Lung (tissue), 12 donors: ENCODE measurements around the gene KCNMA1. TPM values are rescaled to one million over a fixed set of nuclear protein-coding genes. Genes with fewer than 3 reads are reported as not detected.

Source experiments
- ATAC-seq: fragments of 200-7000 bp; cut with Tn5 transposase; one replicate; pipeline ENCODE4 v1.9.1; 2020; ENCODE audit warnings: moderate number of reproducible peaks; ENCODE audit not compliant: insufficient read depth, low FRiP score
- DNase-seq, 3 donors: peaks; one replicate each; pipeline ENCODE4 v3.0.0-alpha.2; 2013 to 2017
- H3K27ac ChIP-seq, 2 donors: one replicate each; pipeline ENCODE4 v1.5.1; 2013; ENCODE audit warnings: mild to moderate bottlenecking in 2 of 2, moderate library complexity in 2 of 2, control low read depth in 1 of 2, inconsistent platforms in 1 of 2, low read depth in 1 of 2, low read length in 1 of 2
- H3K27me3 ChIP-seq, 3 donors: one replicate each; pipeline ENCODE4 v1.5.1; 2013; ENCODE audit warnings: low read length in 2 of 3; ENCODE audit not compliant: control insufficient read depth in 3 of 3, insufficient read depth in 3 of 3
- H3K36me3 ChIP-seq, 4 donors: one replicate each; pipeline ENCODE4 v1.5.1; 2013; ENCODE audit warnings: low read length in 4 of 4, mild to moderate bottlenecking in 1 of 4, moderate library complexity in 1 of 4; ENCODE audit not compliant: control insufficient read depth in 4 of 4, insufficient read depth in 4 of 4
- H3K4me1 ChIP-seq, 5 donors: one replicate each; pipeline ENCODE4 v1.5.1; 2013; ENCODE audit warnings: low read length in 5 of 5, mild to moderate bottlenecking in 2 of 5, moderate library complexity in 1 of 5; ENCODE audit not compliant: control insufficient read depth in 5 of 5, insufficient read depth in 5 of 5
- H3K4me3 ChIP-seq: one replicate; pipeline ENCODE4 v1.5.1; 2013; ENCODE audit warnings: mild to moderate bottlenecking, control low read depth, moderate library complexity
- H3K9ac ChIP-seq, 2 donors: one replicate each; pipeline ENCODE4 v1.5.1; 2013; ENCODE audit warnings: low read length in 2 of 2, control low read depth in 1 of 2; ENCODE audit not compliant: insufficient read depth in 1 of 2
- H3K9me3 ChIP-seq, 4 donors: one replicate each; pipeline ENCODE4 v1.5.1; 2013; ENCODE audit warnings: low read length in 3 of 4, mild to moderate bottlenecking in 1 of 4, moderate library complexity in 1 of 4; ENCODE audit not compliant: control insufficient read depth in 4 of 4, insufficient read depth in 3 of 4
- WGBS, 2 donors: extraction: QIAGEN DNeasy Blood & Tissue Kit; methylation state at CpG; one replicate each; pipeline ENCODE4 v1.1.7; 2013; 5-methylcytosine and 5-hydroxymethylcytosine counted together
- polyA plus RNA-seq, 2 donors: library from polyadenylated mRNA; stranded (reverse); fragments of 200-250 nt; gene quantifications; one replicate each; pipeline ENCODE4 v1.2.1, GENCODE V29; 2013
- total RNA-seq, 2 donors: library from RNA; depleted of rRNA in 1 of 2; stranded (reverse); fragments of >200 nt in 1 of 2; gene quantifications; one replicate each; pipeline ENCODE4 v1.2.1, GENCODE V29; 2014 to 2021
- TF ChIP-seq, protein P1 (sequence below): IDR thresholded peaks from 2 replicates; pipeline ENCODE4 v1.5.1; 2012; ENCODE audit warnings: mild to moderate bottlenecking; ENCODE audit errors: control extremely low read depth, extremely low read depth
- donor health status: control.
- donor health status: control.
- donor health status: Bipolar disorder and iron deficiency.
- donor health status: healthy.
- donor health status: DM: yes; HTN: yes; CAD: no.

The KCNMA1 gene
- total and polyA plus RNA-seq, 4 donors, result 3.8 to 13.0 (median 5.5) TPM

GRCh38 chr10:77077316-77077945 lies 560.2 kb downstream of the KCNMA1 start:
- no peaks in the 10 kb centered on the region for H3K27me3 ChIP-seq

GRCh38 chr10:77075926-77076325 lies 561.7 kb downstream of the KCNMA1 start:
- Histone ChIP-seq H3K4me3 (no peak overlapping the region), H3K9me3 (peaks cover 0 to 2% (median 0%) of the 10 kb centered on the region in 4 donors), H3K27me3 (no peaks in the 10 kb centered on the region), H3K27ac (no peak overlapping the region), H3K9ac (no peak overlapping the region), H3K4me1 (peaks cover 0 to 76% (median 34%) of the 10 kb centered on the region in 5 donors), H3K36me3 (no peaks in the 10 kb centered on the region)
- ATAC-seq, result no peak
- no peak for DNase-seq
- TF ChIP-seq, protein P1, sequence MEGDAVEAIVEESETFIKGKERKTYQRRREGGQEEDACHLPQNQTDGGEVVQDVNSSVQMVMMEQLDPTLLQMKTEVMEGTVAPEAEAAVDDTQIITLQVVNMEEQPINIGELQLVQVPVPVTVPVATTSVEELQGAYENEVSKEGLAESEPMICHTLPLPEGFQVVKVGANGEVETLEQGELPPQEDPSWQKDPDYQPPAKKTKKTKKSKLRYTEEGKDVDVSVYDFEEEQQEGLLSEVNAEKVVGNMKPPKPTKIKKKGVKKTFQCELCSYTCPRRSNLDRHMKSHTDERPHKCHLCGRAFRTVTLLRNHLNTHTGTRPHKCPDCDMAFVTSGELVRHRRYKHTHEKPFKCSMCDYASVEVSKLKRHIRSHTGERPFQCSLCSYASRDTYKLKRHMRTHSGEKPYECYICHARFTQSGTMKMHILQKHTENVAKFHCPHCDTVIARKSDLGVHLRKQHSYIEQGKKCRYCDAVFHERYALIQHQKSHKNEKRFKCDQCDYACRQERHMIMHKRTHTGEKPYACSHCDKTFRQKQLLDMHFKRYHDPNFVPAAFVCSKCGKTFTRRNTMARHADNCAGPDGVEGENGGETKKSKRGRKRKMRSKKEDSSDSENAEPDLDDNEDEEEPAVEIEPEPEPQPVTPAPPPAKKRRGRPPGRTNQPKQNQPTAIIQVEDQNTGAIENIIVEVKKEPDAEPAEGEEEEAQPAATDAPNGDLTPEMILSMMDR, result no peak
- WGBS, 2 donors, result 59 to 73% methylated on average over 2 of the region's 2 CpGs

More at GRCh38 chr10:77077316-77077945, 560.2 kb downstream of the KCNMA1 start:
- no peak overlapping the region for H3K9ac ChIP-seq
- no peak overlapping the region for H3K27ac ChIP-seq
- 78% methylated on average over 7 of the region's 7 CpGs for WGBS, 2 donors
- TF ChIP-seq, protein P1, result no peak
- ATAC-seq (no peak), DNase-seq (peak in 2 of 3 donors; percentile 47 to 56)
- H3K4me3 ChIP-seq, result no peak overlapping the region
- H3K4me1 ChIP-seq, result peaks cover 0 to 69% (median 26%) of the 10 kb centered on the region in 5 donors
- peaks cover 0 to 2% (median 0%) of the 10 kb centered on the region in 4 donors for H3K9me3 ChIP-seq
- no peaks in the 10 kb centered on the region for H3K36me3 ChIP-seq

GRCh38 chr10:77074104-77074624 lies 563.4 kb downstream of the KCNMA1 start:
- DNase-seq, result peak in 2 of 3 donors; percentile 45 to 68
- Histone ChIP-seq H3K36me3 (no peaks in the 10 kb centered on the region), H3K9ac (no peak overlapping the region), H3K4me1 (peaks cover 0 to 77% (median 35%) of the 10 kb centered on the region in 5 donors), H3K27me3 (no peaks in the 10 kb centered on the region), H3K9me3 (peaks cover 0 to 2% (median 0%) of the 10 kb centered on the region in 4 donors), H3K27ac (no peak overlapping the region), H3K4me3 (no peak overlapping the region)
- TF ChIP-seq, protein P1, result no peak
- no peak for ATAC-seq
- WGBS, 2 donors, result 62 to 87% methylated on average over 2 of the region's 2 CpGs
